PC-9 (cell line): ENCODE data around the gene PDGFD. TPM values are rescaled to one million over a fixed set of nuclear protein-coding genes. Genes with fewer than 3 reads are reported as not detected.

Experiments used
- BruUV-seq: library from RNA; stranded (reverse); fragments of 400-500 nt; replicated peaks from 2 replicates; lab custom pipeline; 2021; lab: Mats Ljungman, UMichigan
- CTCF ChIA-PET: fragments of 300-600 bp; sonication (Branson Sonifier 250); formaldehyde crosslinking; loops from one replicate; lab custom pipeline; 2022; ENCODE audit warnings: antibody characterized with exemption; lab: Charles Lee
- POLR2A ChIA-PET: fragments of 300-600 bp; sonication (Branson Sonifier 250); formaldehyde crosslinking; loops from one replicate; lab custom pipeline; 2022; ENCODE audit warnings: antibody characterized with exemption; ENCODE audit not compliant: unreplicated experiment; lab: Charles Lee
- DNase-seq, 2 experiments: peaks; one replicate each; pipeline versions ENCODE4 v3.0.0 to v3.0.0-alpha.2; 2015 to 2022; ENCODE audit warnings: mixed read lengths in 1 of 2
- H2AFZ ChIP-seq: fragments of 200-600 bp; sonication (generic); 2 replicates; pipeline ENCODE4 v1.8.1; 2017; ENCODE audit warnings: antibody characterized with exemption
- H3F3A ChIP-seq: fragments of 200-600 bp; sonication (generic); 2 replicates; pipeline ENCODE4 v1.8.1; 2017; ENCODE audit warnings: antibody characterized with exemption, mild to moderate bottlenecking, low read depth; ENCODE audit not compliant: insufficient read depth
- H3K27ac ChIP-seq: fragments of 200-600 bp; sonication (generic); 2 replicates; pipeline ENCODE4 v1.6.1; 2016; ENCODE audit warnings: mixed run types
- H3K27me3 ChIP-seq: fragments of 200-600 bp; sonication (generic); 2 replicates; pipeline ENCODE4 v1.6.1; 2016; ENCODE audit warnings: low read depth, mixed run types; ENCODE audit not compliant: insufficient read depth
- H3K36me3 ChIP-seq: fragments of 200-600 bp; sonication (generic); 2 replicates; pipeline ENCODE4 v1.6.1; 2016; ENCODE audit warnings: low read depth, mixed run types
- H3K4me1 ChIP-seq: fragments of 200-600 bp; sonication (generic); replicated peaks from 2 replicates; pipeline ENCODE4 v1.6.1; 2016; ENCODE audit warnings: mixed run types; ENCODE audit not compliant: insufficient read depth
- H3K4me2 ChIP-seq: fragments of 200-600 bp; sonication (generic); 2 replicates; pipeline ENCODE4 v1.6.1; 2017; ENCODE audit warnings: mixed run types
- H3K4me3 ChIP-seq: fragments of 200-600 bp; sonication (generic); 2 replicates; pipeline ENCODE4 v1.6.1; 2016; ENCODE audit warnings: mixed run types
- H3K79me2 ChIP-seq: fragments of 200-600 bp; sonication (generic); 2 replicates; pipeline ENCODE4 v1.6.1; 2017; ENCODE audit warnings: low read depth, mixed run types
- H3K9me2 ChIP-seq: fragments of 200-600 bp; sonication (generic); 2 replicates; pipeline ENCODE4 v1.8.1; 2017; ENCODE audit warnings: mild to moderate bottlenecking; ENCODE audit not compliant: insufficient read depth
- H3K9me3 ChIP-seq: fragments of 200-600 bp; sonication (generic); 2 replicates; pipeline ENCODE4 v1.8.1; 2016; ENCODE audit warnings: low read depth; ENCODE audit not compliant: insufficient read depth
- H4K20me1 ChIP-seq: fragments of 200-600 bp; sonication (generic); 2 replicates; pipeline ENCODE4 v1.8.1; 2017; ENCODE audit not compliant: insufficient read depth
- CTCF ChIP-seq: fragments of 200-600 bp; sonication (generic); conservative IDR thresholded peaks from 2 replicates; pipeline ENCODE4 v1.6.1; 2017; ENCODE audit warnings: mixed run types, antibody characterized with exemption, mild to moderate bottlenecking, moderate library complexity
- EZH2 ChIP-seq: fragments of 200-600 bp; sonication (generic); IDR thresholded peaks from 2 replicates; pipeline ENCODE4 v1.8.0; 2017; ENCODE audit warnings: antibody characterized with exemption, low read depth
- intact Hi-C: fragments of 100-400 bp; cut with micrococcal nuclease; formaldehyde crosslinking; loops from one replicate; pipeline ENCODE4 v1.10.0; 2022; ENCODE audit not compliant: unreplicated experiment
- total RNA-seq: library from RNA; stranded (reverse); gene quantifications from 2 replicates; pipeline ENCODE4 v1.2.3, GENCODE V29; 2021

PDGFD gene
- total RNA-seq, 1 experiment from 2014 or later = 6.1 TPM

- Histone ChIP-seq H3K27ac (no peak overlapping the region), H3K4me3 (no peak overlapping the region), H3K9me3 (peaks cover 7% of the 10 kb centered on the region; the same call in 1 of the 2 replicates), H2AFZ (no peak overlapping the region), H3K27me3 (no peaks in the 10 kb centered on the region), H3K9me2 (no peaks in the 10 kb centered on the region), H3K79me2 (no peaks in the 10 kb centered on the region), H3K36me3 (no peaks in the 10 kb centered on the region), H4K20me1 (no peaks in the 10 kb centered on the region), H3K4me2 (no peak overlapping the region), H3K4me1 (peaks cover 35% of the 10 kb centered on the region), H3F3A (peaks cover 25% of the 10 kb centered on the region)
- POLR2A ChIA-PET = no interaction called here
- BruUV-seq = no TSS peak
- TF ChIP-seq CTCF (no peak), EZH2 (no peak)
- intact Hi-C loops = loop anchor here (5.0 kb wide), 2 partner anchors 242 to 532 kb away; partner anchors contain the start of gene PDGFD
- DNase-seq = no peak
- CTCF ChIA-PET = no interaction called here
Observed at GRCh38 chr11:103920449-103920848, 243.5 kb downstream of the PDGFD start.

- Histone ChIP-seq H4K20me1 (no peaks in the 10 kb centered on the region), H3K9me2 (no peaks in the 10 kb centered on the region), H3K4me2 (no peak overlapping the region), H3K4me3 (no peak overlapping the region), H2AFZ (no peak overlapping the region), H3K4me1 (no peaks in the 10 kb centered on the region), H3K27ac (no peak overlapping the region), H3K36me3 (no peaks in the 10 kb centered on the region), H3K27me3 (no peaks in the 10 kb centered on the region), H3K9me3 (peaks cover 4% of the 10 kb centered on the region; the same call in 1 of the 2 replicates), H3F3A (no peaks in the 10 kb centered on the region), H3K79me2 (no peaks in the 10 kb centered on the region)
- intact Hi-C loops = no loop called here
- DNase-seq = no peak
- CTCF ChIA-PET = no interaction called here
- BruUV-seq = no TSS peak
- POLR2A ChIA-PET = no interaction called here
- no peak for TF ChIP-seq CTCF
- no peak for TF ChIP-seq EZH2
Observed at GRCh38 chr11:103910721-103911120, 253.2 kb downstream of the PDGFD start.

- no peak overlapping the region for H3K27ac ChIP-seq
- TF ChIP-seq EZH2 (no peak), CTCF (no peak)
- ChIA-PET CTCF (no interaction called here), POLR2A (no interaction called here)
- BruUV-seq = no TSS peak
- H3K4me3 ChIP-seq = no peak overlapping the region
- no peaks in the 10 kb centered on the region; the same call in 1 of the 2 replicates for H3K9me3 ChIP-seq
- no peaks in the 10 kb centered on the region for H3K36me3 ChIP-seq
- H3K27me3 ChIP-seq = no peaks in the 10 kb centered on the region
- H3K79me2 ChIP-seq = no peaks in the 10 kb centered on the region
- H3K4me2 ChIP-seq = no peak overlapping the region
- DNase-seq = no peak
- H4K20me1 ChIP-seq = no peaks in the 10 kb centered on the region
- no peaks in the 10 kb centered on the region for H3K9me2 ChIP-seq
- H3K4me1 ChIP-seq = no peaks in the 10 kb centered on the region
- intact Hi-C loops = no loop called here
- no peak overlapping the region for H2AFZ ChIP-seq
- no peaks in the 10 kb centered on the region for H3F3A ChIP-seq
Observed at GRCh38 chr11:103907548-103908455, 256.1 kb downstream of the PDGFD start.
